HCT116 (cell line): ENCODE results near the gene ARMC2. TPM values are rescaled to one million over a fixed set of nuclear protein-coding genes. Genes with fewer than 3 reads are reported as not detected.

Experiments used
- ATAC-seq: fragments of 200-7000 bp; cut with Tn5 transposase; 2 replicates; pipeline ENCODE4 v1.9.1; 2020; ENCODE audit warnings: mild to moderate bottlenecking, moderate library complexity
- BruUV-seq: library from RNA; stranded (reverse); fragments of 400-500 nt; replicated peaks from 2 replicates; lab custom pipeline; 2021; lab: Mats Ljungman, UMichigan
- CTCF ChIA-PET: fragments of 300-600 bp; sonication (Branson Sonifier 250); formaldehyde crosslinking; loops from one replicate; lab custom pipeline; 2021; ENCODE audit warnings: antibody characterized with exemption; lab: Charles Lee
- POLR2A ChIA-PET: fragments of 300-600, 350-600 bp; sonication (Branson Sonifier 250); formaldehyde crosslinking; loops from one replicate; lab custom pipeline; 2021; ENCODE audit warnings: antibody characterized with exemption; lab: Charles Lee
- RAD21 ChIA-PET, 2 experiments: fragments of 300-600 bp; sonication (Branson Sonifier 250); formaldehyde crosslinking; loops; one replicate each; lab custom pipeline; 2023; ENCODE audit warnings: low total read pairs in 2 of 2; ENCODE audit not compliant: uncharacterized antibody in 2 of 2, unreplicated experiment in 2 of 2, low non-redundant PET in 1 of 2; lab: Charles Lee
- DNase-seq: peaks from one replicate; pipeline ENCODE4 v3.0.0-alpha.2; 2010; ENCODE audit warnings: low read depth, low spot score
- H2AFZ ChIP-seq: fragments of 200-600 bp; shearing (Covaris generic), sonication (generic); 2 replicates; pipeline ENCODE4 v1.6.1; 2017; ENCODE audit warnings: low read depth, mixed run types, mixed read lengths, antibody characterized with exemption, low read length; ENCODE audit not compliant: poor library complexity, severe bottlenecking
- H3K27ac ChIP-seq: 2 replicates; pipeline ENCODE4 v1.5.1; 2012; ENCODE audit warnings: low read depth, low read length
- H3K27me3 ChIP-seq: fragments of 200-600 bp; sonication (generic); 2 replicates; pipeline ENCODE4 v1.6.1; 2016; ENCODE audit warnings: mixed run types, low read length, mixed read lengths; ENCODE audit not compliant: insufficient read depth
- H3K36me3 ChIP-seq, 2 experiments: fragments of 200-500 bp in 1 of 2; fragments of 200-600 bp in 1 of 2; sonication (Bioruptor generic) in 1 of 2; sonication (generic) in 1 of 2; 2 replicates each; pipeline versions ENCODE4 v1.5.1 to v1.6.1; 2014 to 2016; ENCODE audit warnings: low read length in 2 of 2, inconsistent platforms in 1 of 2, mixed read lengths in 1 of 2, mixed run types in 1 of 2; ENCODE audit not compliant: insufficient read depth in 2 of 2, control insufficient read depth in 1 of 2
- H3K4me1 ChIP-seq, 2 experiments: fragments of 200-600 bp in 1 of 2; sonication (generic) in 1 of 2; 2 replicates each; pipeline versions ENCODE4 v1.5.1 to v1.6.1; 2012 to 2017; ENCODE audit warnings: low read length in 2 of 2, inconsistent platforms in 1 of 2, mild to moderate bottlenecking in 1 of 2, mixed read lengths in 1 of 2, mixed run types in 1 of 2, moderate library complexity in 1 of 2; ENCODE audit not compliant: insufficient read depth in 2 of 2, control insufficient read depth in 1 of 2
- H3K4me2 ChIP-seq: fragments of 200-600 bp; sonication (generic); 2 replicates; pipeline ENCODE4 v1.6.1; 2017; ENCODE audit warnings: mixed run types, low read length, mixed read lengths
- H3K4me3 ChIP-seq, 2 experiments: fragments of 200-600 bp in 1 of 2; sonication (generic) in 1 of 2; replicated peaks in 1 of 2; 2 replicates each; pipeline ENCODE4 v1.5.1; 2011 to 2016; ENCODE audit warnings: low read length in 2 of 2, control low read depth in 1 of 2, low read depth in 1 of 2, mild to moderate bottlenecking in 1 of 2, mixed read lengths in 1 of 2, mixed run types in 1 of 2
- H3K79me2 ChIP-seq: fragments of 200-600 bp; sonication (generic); 2 replicates; pipeline ENCODE4 v1.6.1; 2017; ENCODE audit warnings: mild to moderate bottlenecking, mixed run types, low read length, moderate library complexity, mixed read lengths; ENCODE audit not compliant: insufficient read depth
- H3K9ac ChIP-seq: fragments of 200-600 bp; sonication (generic); 2 replicates; pipeline ENCODE4 v1.6.1; 2016; ENCODE audit warnings: low read length, mixed read lengths
- H3K9me2 ChIP-seq: fragments of 200-600 bp; sonication (generic), shearing (Covaris generic); 2 replicates; pipeline ENCODE4 v1.6.1; 2017; ENCODE audit warnings: mixed run types, mild to moderate bottlenecking, moderate library complexity; ENCODE audit not compliant: insufficient read depth
- H3K9me3 ChIP-seq, 2 experiments: fragments of 200-500 bp in 1 of 2; fragments of 200-600 bp in 1 of 2; sonication (Bioruptor generic) in 1 of 2; sonication (generic) in 1 of 2; 2 replicates each; pipeline ENCODE4 v1.6.1; 2014 to 2017; ENCODE audit warnings: low read length in 2 of 2, mixed read lengths in 2 of 2, inconsistent platforms in 1 of 2, low read depth in 1 of 2, mild to moderate bottlenecking in 1 of 2, mixed run types in 1 of 2, moderate library complexity in 1 of 2; ENCODE audit not compliant: control insufficient read depth in 1 of 2, insufficient read depth in 1 of 2
- H4K20me1 ChIP-seq: fragments of 200-600 bp; sonication (generic), shearing (Covaris generic); 2 replicates; pipeline ENCODE4 v1.6.1; 2017; ENCODE audit warnings: mixed run types, mild to moderate bottlenecking, moderate library complexity; ENCODE audit not compliant: insufficient read depth
- CBX3 ChIP-seq: IDR thresholded peaks from 2 replicates; pipeline ENCODE4 v1.6.1; 2012; ENCODE audit warnings: low read depth
- CEBPB ChIP-seq: IDR thresholded peaks from 2 replicates; pipeline ENCODE4 v1.6.1; 2012; ENCODE audit warnings: low read depth
- EGR1 ChIP-seq: IDR thresholded peaks from 2 replicates; pipeline ENCODE4 v1.6.1; 2012; ENCODE audit warnings: low read depth
- ELF1 ChIP-seq: IDR thresholded peaks from 2 replicates; pipeline ENCODE4 v1.6.1; 2012; ENCODE audit warnings: low read depth, borderline replicate concordance
- EZH2 ChIP-seq: fragments of 200-600 bp; sonication (generic); IDR thresholded peaks from 2 replicates; pipeline ENCODE4 v1.6.1; 2017; ENCODE audit warnings: antibody characterized with exemption, mixed run types
- EZH2phosphoT487 ChIP-seq: fragments of 200-600 bp; IDR thresholded peaks from 2 replicates; pipeline ENCODE4 v1.6.1; 2018; ENCODE audit warnings: antibody characterized with exemption, borderline replicate concordance
- FOSL1 ChIP-seq: IDR thresholded peaks from 2 replicates; pipeline ENCODE4 v1.6.1; 2012; ENCODE audit warnings: low read depth
- JUND ChIP-seq: IDR thresholded peaks from 2 replicates; pipeline ENCODE4 v1.6.1; 2012
- POLR2AphosphoS5 ChIP-seq: IDR thresholded peaks from 2 replicates; pipeline ENCODE4 v1.6.1; 2011; ENCODE audit warnings: mild to moderate bottlenecking, low read depth, low read length, moderate library complexity
- SIN3A ChIP-seq: IDR thresholded peaks from 2 replicates; pipeline ENCODE4 v1.6.1; 2012; ENCODE audit warnings: low read depth
- SRF ChIP-seq: IDR thresholded peaks from 2 replicates; pipeline ENCODE4 v1.6.1; 2012; ENCODE audit warnings: low read depth
- TCF7L2 ChIP-seq: IDR thresholded peaks from 2 replicates; pipeline ENCODE4 v1.7.0; 2011; ENCODE audit warnings: borderline replicate concordance, inconsistent platforms; ENCODE audit not compliant: insufficient read depth, insufficient read length; ENCODE audit errors: extremely low read depth
- YY1 ChIP-seq: IDR thresholded peaks from 2 replicates; pipeline ENCODE4 v1.6.1; 2011; ENCODE audit warnings: low read length, low read depth, moderate library complexity, mild to moderate bottlenecking; ENCODE audit not compliant: insufficient replicate concordance; ENCODE audit errors: extremely low read depth
- ZNF274 ChIP-seq: fragments of 200-500 bp; sonication (Bioruptor generic); IDR thresholded peaks from 2 replicates; pipeline ENCODE4 v1.6.1; 2014; ENCODE audit warnings: mild to moderate bottlenecking, low read depth, low read length, inconsistent platforms
- intact Hi-C: fragments of 100-400 bp; cut with micrococcal nuclease; formaldehyde crosslinking; loops from 2 replicates; pipeline ENCODE4 v1.10.0; 2022
- total RNA-seq: library from RNA; stranded (reverse); gene quantifications from one replicate; pipeline ENCODE4 v1.2.1, GENCODE V29; 2021; ENCODE audit not compliant: unreplicated experiment
- TF ChIP-seq, protein P1 (sequence below): IDR thresholded peaks from 2 replicates; pipeline ENCODE4 v1.6.1; 2011; ENCODE audit warnings: mild to moderate bottlenecking, low read length, moderate library complexity; ENCODE audit not compliant: insufficient replicate concordance; ENCODE audit errors: extremely low read depth
- TF ChIP-seq, protein P2 (sequence below): IDR thresholded peaks from 2 replicates; pipeline ENCODE4 v1.6.1; 2012
- TF ChIP-seq, protein P3 (sequence below): IDR thresholded peaks from 2 replicates; pipeline ENCODE4 v1.6.1; 2012
- TF ChIP-seq, protein P4 (sequence below): IDR thresholded peaks from 2 replicates; pipeline ENCODE4 v1.6.1; 2012; ENCODE audit warnings: low read depth

The ARMC2 gene
- total RNA-seq, 1 experiment from 2014 or later: 3.6 TPM

DNA sequence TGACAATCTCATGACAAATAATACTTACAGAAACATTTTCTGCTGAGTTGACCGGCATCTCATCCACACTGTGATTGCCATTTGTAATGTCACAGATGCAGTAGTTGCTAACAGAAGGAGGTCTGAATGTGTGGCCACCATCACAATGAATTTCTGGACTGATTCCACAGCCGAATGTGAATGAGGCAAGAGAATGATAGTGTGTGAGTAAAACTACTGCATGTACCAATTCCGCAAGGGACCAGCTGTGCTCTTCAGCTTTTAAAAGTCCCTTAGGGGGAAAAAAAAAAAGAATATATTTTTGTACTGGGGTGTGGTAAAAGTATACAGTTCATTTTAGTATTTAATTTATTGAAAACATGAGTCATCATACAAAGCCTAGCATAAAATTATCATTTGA, 150.3 kb downstream of the ARMC2 start:
- no peaks in the 10 kb centered on the region for H3K4me1 ChIP-seq
- H3K9me2 ChIP-seq: no peaks in the 10 kb centered on the region
- no peaks in the 10 kb centered on the region for H3K79me2 ChIP-seq
- CTCF ChIA-PET: no interaction called here
- ATAC-seq: no peak
- H3K27me3 ChIP-seq: no peaks in the 10 kb centered on the region
- no peaks in the 10 kb centered on the region; a peak in 2 of 4 replicates for H3K36me3 ChIP-seq
- no peak overlapping the region for H3K9ac ChIP-seq
- TF ChIP-seq TCF7L2 (no peak), ELF1 (no peak), POLR2AphosphoS5 (no peak), EZH2phosphoT487 (no peak), EZH2 (no peak), SIN3A (no peak), ZNF274 (no peak), JUND (no peak), EGR1 (no peak), FOSL1 (no peak), YY1 (no peak), CBX3 (no peak), CEBPB (no peak), SRF (no peak)
- TF ChIP-seq, protein P1, sequence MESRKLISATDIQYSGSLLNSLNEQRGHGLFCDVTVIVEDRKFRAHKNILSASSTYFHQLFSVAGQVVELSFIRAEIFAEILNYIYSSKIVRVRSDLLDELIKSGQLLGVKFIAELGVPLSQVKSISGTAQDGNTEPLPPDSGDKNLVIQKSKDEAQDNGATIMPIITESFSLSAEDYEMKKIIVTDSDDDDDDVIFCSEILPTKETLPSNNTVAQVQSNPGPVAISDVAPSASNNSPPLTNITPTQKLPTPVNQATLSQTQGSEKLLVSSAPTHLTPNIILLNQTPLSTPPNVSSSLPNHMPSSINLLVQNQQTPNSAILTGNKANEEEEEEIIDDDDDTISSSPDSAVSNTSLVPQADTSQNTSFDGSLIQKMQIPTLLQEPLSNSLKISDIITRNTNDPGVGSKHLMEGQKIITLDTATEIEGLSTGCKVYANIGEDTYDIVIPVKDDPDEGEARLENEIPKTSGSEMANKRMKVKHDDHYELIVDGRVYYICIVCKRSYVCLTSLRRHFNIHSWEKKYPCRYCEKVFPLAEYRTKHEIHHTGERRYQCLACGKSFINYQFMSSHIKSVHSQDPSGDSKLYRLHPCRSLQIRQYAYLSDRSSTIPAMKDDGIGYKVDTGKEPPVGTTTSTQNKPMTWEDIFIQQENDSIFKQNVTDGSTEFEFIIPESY: no peak
- TF ChIP-seq, protein P2, sequence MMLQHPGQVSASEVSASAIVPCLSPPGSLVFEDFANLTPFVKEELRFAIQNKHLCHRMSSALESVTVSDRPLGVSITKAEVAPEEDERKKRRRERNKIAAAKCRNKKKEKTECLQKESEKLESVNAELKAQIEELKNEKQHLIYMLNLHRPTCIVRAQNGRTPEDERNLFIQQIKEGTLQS: no peak
- TF ChIP-seq, protein P3, sequence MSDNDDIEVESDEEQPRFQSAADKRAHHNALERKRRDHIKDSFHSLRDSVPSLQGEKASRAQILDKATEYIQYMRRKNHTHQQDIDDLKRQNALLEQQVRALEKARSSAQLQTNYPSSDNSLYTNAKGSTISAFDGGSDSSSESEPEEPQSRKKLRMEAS: no peak
- TF ChIP-seq, protein P4, sequence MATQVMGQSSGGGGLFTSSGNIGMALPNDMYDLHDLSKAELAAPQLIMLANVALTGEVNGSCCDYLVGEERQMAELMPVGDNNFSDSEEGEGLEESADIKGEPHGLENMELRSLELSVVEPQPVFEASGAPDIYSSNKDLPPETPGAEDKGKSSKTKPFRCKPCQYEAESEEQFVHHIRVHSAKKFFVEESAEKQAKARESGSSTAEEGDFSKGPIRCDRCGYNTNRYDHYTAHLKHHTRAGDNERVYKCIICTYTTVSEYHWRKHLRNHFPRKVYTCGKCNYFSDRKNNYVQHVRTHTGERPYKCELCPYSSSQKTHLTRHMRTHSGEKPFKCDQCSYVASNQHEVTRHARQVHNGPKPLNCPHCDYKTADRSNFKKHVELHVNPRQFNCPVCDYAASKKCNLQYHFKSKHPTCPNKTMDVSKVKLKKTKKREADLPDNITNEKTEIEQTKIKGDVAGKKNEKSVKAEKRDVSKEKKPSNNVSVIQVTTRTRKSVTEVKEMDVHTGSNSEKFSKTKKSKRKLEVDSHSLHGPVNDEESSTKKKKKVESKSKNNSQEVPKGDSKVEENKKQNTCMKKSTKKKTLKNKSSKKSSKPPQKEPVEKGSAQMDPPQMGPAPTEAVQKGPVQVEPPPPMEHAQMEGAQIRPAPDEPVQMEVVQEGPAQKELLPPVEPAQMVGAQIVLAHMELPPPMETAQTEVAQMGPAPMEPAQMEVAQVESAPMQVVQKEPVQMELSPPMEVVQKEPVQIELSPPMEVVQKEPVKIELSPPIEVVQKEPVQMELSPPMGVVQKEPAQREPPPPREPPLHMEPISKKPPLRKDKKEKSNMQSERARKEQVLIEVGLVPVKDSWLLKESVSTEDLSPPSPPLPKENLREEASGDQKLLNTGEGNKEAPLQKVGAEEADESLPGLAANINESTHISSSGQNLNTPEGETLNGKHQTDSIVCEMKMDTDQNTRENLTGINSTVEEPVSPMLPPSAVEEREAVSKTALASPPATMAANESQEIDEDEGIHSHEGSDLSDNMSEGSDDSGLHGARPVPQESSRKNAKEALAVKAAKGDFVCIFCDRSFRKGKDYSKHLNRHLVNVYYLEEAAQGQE: no peak
- no peak overlapping the region for H3K27ac ChIP-seq
- DNase-seq: no peak
- H3K4me2 ChIP-seq: no peak overlapping the region
- H3K4me3 ChIP-seq: no peak overlapping the region
- POLR2A ChIA-PET: no interaction called here
- RAD21 ChIA-PET: no interaction called here
- no peak overlapping the region for H2AFZ ChIP-seq
- intact Hi-C loops: no loop called here
- BruUV-seq: no TSS peak
- no peaks in the 10 kb centered on the region for H3K9me3 ChIP-seq
- no peaks in the 10 kb centered on the region for H4K20me1 ChIP-seq
